ENCODE results near the gene CD300LB. TPM values are rescaled to one million over a fixed set of nuclear protein-coding genes. Genes with fewer than 3 reads are reported as not detected.

The CD300LB gene
- total and polyA plus RNA-seq, 10 donors: 0.47 to 5.6 (median 2.0) TPM

DNA sequence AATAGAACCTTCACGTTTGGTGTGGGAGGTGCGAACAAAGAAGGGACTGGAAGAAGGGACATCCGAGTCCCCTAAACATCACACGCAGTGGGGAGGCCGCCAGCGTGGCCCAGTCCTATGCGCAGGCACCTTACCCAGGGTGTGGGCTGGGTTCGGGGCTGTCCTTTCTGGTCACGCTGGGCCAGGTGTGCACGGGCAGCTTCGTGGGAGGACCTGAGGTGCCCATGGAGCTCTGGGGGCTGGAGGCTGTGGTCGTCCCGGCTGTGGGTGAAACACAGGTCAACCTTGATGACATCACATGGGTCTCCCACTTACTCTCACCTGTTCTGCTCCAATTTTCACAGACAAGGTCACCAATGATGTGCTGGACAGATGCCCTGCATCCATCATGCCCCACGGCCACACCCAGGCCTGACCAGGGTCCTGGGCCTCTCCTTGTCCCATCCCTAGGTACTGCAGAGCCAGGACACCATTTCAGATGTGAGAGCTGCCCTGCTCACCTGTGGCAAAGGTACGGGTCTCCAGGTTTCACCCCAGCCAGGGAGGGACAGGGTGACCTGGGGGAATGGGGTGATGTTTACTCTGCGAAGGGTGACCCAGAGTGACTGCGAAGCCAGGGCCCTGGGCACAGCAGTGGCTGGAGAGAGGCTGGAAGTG, 11.6 kb upstream of the CD300LB start:
- Histone ChIP-seq H3K4me3 (no peak overlapping the region), H3K27me3 (replicated peaks in 1 of 7) (no peaks in the 10 kb centered on the region), H3K9me3 (no peaks in the 10 kb centered on the region), H3K27ac (no peak overlapping the region), H3K4me1 (peaks cover 0 to 23% (median 2%) of the 10 kb centered on the region in 6 donors), H3K36me3 (peaks cover 0 to 7% (median 0%) of the 10 kb centered on the region in 6 donors)
- no peak for DNase-seq
- TF ChIP-seq POLR2AphosphoS5 (IDR thresholded peaks at IDR 0.05) (no peak), POLR2A (IDR thresholded peaks at IDR 0.05) (no peak)
- TF ChIP-seq, protein P1, sequence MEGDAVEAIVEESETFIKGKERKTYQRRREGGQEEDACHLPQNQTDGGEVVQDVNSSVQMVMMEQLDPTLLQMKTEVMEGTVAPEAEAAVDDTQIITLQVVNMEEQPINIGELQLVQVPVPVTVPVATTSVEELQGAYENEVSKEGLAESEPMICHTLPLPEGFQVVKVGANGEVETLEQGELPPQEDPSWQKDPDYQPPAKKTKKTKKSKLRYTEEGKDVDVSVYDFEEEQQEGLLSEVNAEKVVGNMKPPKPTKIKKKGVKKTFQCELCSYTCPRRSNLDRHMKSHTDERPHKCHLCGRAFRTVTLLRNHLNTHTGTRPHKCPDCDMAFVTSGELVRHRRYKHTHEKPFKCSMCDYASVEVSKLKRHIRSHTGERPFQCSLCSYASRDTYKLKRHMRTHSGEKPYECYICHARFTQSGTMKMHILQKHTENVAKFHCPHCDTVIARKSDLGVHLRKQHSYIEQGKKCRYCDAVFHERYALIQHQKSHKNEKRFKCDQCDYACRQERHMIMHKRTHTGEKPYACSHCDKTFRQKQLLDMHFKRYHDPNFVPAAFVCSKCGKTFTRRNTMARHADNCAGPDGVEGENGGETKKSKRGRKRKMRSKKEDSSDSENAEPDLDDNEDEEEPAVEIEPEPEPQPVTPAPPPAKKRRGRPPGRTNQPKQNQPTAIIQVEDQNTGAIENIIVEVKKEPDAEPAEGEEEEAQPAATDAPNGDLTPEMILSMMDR (IDR thresholded peaks at IDR 0.05 in 8 of 11, conservative IDR thresholded peaks at IDR 0.05 in 3 of 11): no peak
- intact Hi-C loops (cut with DNase I; ENCODE audit: low total_unique reads): no loop called here
- 84 to 94% (median 90%) methylated on average over 12 to 17 of the region's 17 CpGs for whole genome bisulfite sequencing, 5 donors

DNA sequence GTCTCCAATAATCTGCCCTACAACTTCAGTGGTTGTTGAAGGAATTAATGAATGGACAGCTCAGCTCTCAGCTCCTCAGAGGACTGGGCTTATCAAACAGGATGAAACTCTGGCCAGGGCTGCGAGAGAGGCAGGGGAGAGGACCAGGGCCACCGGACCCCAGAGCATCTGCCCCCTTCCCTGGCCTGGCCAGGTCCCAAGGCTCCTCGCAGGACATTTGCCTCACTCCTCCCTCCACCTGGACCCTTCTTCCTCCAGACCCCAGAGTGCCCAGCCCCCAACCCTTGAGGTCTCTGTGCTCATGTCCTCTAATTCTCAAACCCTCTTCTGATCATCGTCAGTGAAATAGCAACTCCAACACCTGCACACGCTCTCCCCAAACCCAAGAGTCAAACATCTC, 10.9 kb upstream of the CD300LB start:
- intact Hi-C loops (cut with DNase I; ENCODE audit: low total_unique reads): no loop called here
- TF ChIP-seq POLR2A (IDR thresholded peaks at IDR 0.05): no peak
- TF ChIP-seq, protein P1 (IDR thresholded peaks at IDR 0.05 in 8 of 11, conservative IDR thresholded peaks at IDR 0.05 in 3 of 11): no peak
- no peak for TF ChIP-seq POLR2AphosphoS5 (IDR thresholded peaks at IDR 0.05)
- Histone ChIP-seq H3K4me1 (peaks cover 0 to 23% (median 0%) of the 10 kb centered on the region in 6 donors), H3K27me3 (replicated peaks in 1 of 7) (peaks cover 0 to 5% (median 0%) of the 10 kb centered on the region in 7 donors), H3K4me3 (no peak overlapping the region), H3K9me3 (no peaks in the 10 kb centered on the region), H3K36me3 (peaks cover 0 to 7% (median 0%) of the 10 kb centered on the region in 6 donors), H3K27ac (no peak overlapping the region)
- no peak for DNase-seq
- WGBS, 5 donors: 61 to 90% (median 89%) methylated on average over 5 of the region's 5 CpGs

DNA sequence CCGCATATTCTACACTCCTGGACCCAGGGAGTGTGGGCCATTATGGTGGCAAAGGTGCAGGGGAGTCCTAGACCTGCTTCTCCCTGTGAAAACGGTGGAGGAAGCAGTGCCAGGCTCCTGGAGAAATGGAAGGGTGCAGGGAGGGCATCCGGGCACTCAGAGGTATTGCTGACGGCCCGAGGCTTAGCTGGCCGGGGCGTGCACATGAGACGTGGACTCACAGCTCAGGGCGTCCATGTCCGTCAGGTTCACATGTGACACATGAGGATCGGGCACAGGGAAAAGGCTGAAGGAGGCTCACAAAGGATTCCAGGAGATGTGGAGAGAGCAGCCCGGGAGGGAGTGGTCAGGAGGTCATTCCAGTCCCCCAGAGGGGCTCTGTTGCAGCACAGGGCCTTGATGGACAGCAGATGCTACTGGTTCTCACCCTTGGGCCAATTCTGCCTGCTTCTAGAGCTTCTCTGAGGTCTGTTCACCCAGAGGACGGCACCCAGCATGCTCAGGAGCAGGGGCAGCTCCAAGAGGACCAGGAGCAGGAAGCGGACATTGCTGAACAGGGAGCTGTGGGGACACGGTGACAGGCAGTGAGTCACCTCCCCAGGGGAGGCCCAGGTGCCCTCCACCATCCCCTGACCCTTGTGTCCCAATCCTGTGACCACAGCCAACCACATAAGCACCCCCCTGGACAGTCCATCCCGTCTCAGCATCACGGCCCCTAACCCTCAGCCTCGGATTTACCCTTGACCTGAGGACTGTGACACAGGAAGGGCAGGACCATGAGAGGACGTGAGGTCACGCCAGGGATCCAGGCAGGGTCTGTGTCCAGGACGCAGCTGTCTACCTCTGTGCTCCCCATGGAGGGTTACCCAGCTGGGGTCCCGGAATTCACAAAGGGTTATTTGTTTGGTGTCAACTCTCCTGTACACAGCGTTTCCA, 10.2 kb upstream of the CD300LB start:
- Histone ChIP-seq H3K36me3 (peaks cover 0 to 7% (median 0%) of the 10 kb centered on the region in 6 donors), H3K27ac (no peak overlapping the region), H3K4me3 (no peak overlapping the region), H3K9me3 (no peaks in the 10 kb centered on the region), H3K27me3 (replicated peaks in 1 of 7) (peaks cover 0 to 8% (median 0%) of the 10 kb centered on the region in 7 donors), H3K4me1 (peaks cover 0 to 22% (median 0%) of the 10 kb centered on the region in 6 donors)
- DNase-seq: no peak
- TF ChIP-seq POLR2AphosphoS5 (IDR thresholded peaks at IDR 0.05): no peak
- TF ChIP-seq POLR2A (IDR thresholded peaks at IDR 0.05): no peak
- TF ChIP-seq, protein P1 (IDR thresholded peaks at IDR 0.05 in 8 of 11, conservative IDR thresholded peaks at IDR 0.05 in 3 of 11): no peak
- 75 to 84% (median 75%) methylated on average over 20 to 23 of the region's 23 CpGs for WGBS, 5 donors
- intact Hi-C loops (cut with DNase I; ENCODE audit: low total_unique reads): no loop called here

Data from spleen (tissue), 11 donors.